ENCODE measurements around the gene AFG1L.

GRCh38 chr6:108558372-108559096, 263.7 kb downstream of the AFG1L start:
- TF ChIP-seq CTCF (conservative IDR thresholded peaks at IDR 0.05; ENCODE audit: low read depth in 2 of 2) (no peak), JUNB (IDR thresholded peaks at IDR 0.05; ENCODE audit: unreplicated experiment) (no peak), CREB1 (CRISPR knock-in tag; IDR thresholded peaks at IDR 0.05; ENCODE audit: low read depth) (peak; percentile 98), EZH2 (IDR thresholded peaks at IDR 0.05; ENCODE audit: low read depth, unreplicated experiment) (no peak), POLR2AphosphoS5 (IDR thresholded peaks at IDR 0.05; ENCODE audit: low read depth) (no peak; the same call in none of the 2 replicates), REST (IDR thresholded peaks at IDR 0.05; ENCODE audit: unreplicated experiment) (no peak), EZH2phosphoT487 (IDR thresholded peaks at IDR 0.05; ENCODE audit: unreplicated experiment) (no peak), STAT1 (IDR thresholded peaks at IDR 0.05; ENCODE audit: unreplicated experiment) (no peak), NANOG (IDR thresholded peaks at IDR 0.05; ENCODE audit: borderline replicate concordance) (no peak), ZNF331 (CRISPR knock-in tag; IDR thresholded peaks at IDR 0.05; ENCODE audit: low read depth) (no peak), ETS1 (IDR thresholded peaks at IDR 0.05) (no peak)

All from GM23338 (cell line).